ENCODE measurements around the gene SNRPD3. TPM values are rescaled to one million over a fixed set of nuclear protein-coding genes. Genes with fewer than 3 reads are reported as not detected.
A peak's percentile ranks its signal among the peaks of the same experiment; 100 is the strongest.
"Not testable (repeated sequence)": the region's sequence is repeated elsewhere in the genome, so short reads cannot be mapped to it uniquely, and the experiment has no call there.

SNRPD3 gene
- total and polyA plus RNA-seq, 8 donors: 75.6 to 153 (median 115) TPM

GRCh38 chr22:24591286-24591830, 35.6 kb downstream of the SNRPD3 start:
- TF ChIP-seq POLR2A (IDR thresholded peaks at IDR 0.05) (no peak), EP300 (IDR thresholded peaks at IDR 0.05) (no peak), POLR2AphosphoS5 (IDR thresholded peaks at IDR 0.05) (no peak)
- H3K9me3 ChIP-seq: no peaks in the 10 kb centered on the region
- peaks cover 0 to 35% (median 31%) of the 10 kb centered on the region in 4 donors for H3K36me3 ChIP-seq
- intact Hi-C loops (cut with DNase I; ENCODE audit: low total_unique reads): no loop called here
- WGBS, 5 donors: 78 to 94% (median 91%) methylated on average over 5 to 6 of the region's 6 CpGs
- DNase-seq: no peak
- H3K4me1 ChIP-seq: peaks cover 17 to 62% (median 55%) of the 10 kb centered on the region in 4 donors
- no peaks in the 10 kb centered on the region for H3K27me3 ChIP-seq
- peak overlapping the region in 2 of 5 donors; percentile 87 to 89 for H3K27ac ChIP-seq
- no peak overlapping the region for H3K4me3 ChIP-seq

- no peaks in the 10 kb centered on the region for H3K27me3 ChIP-seq
- H3K27ac ChIP-seq: peak overlapping the region; percentile 52 to 89 (median 84)
- 6 to 8% (median 7%) methylated on average over 26 to 33 of the region's 33 CpGs for WGBS, 5 donors
- intact Hi-C loops (cut with DNase I; ENCODE audit: low total_unique reads): no loop called here
- H3K4me3 ChIP-seq: peak overlapping the region; percentile 68 to 90 (median 76)
- peaks cover 0 to 26% (median 24%) of the 10 kb centered on the region in 4 donors for H3K36me3 ChIP-seq
- no peak for DNase-seq
- no peak for TF ChIP-seq CTCF (IDR thresholded peaks at IDR 0.05)
- TF ChIP-seq POLR2A (IDR thresholded peaks at IDR 0.05): no peak
- TF ChIP-seq POLR2AphosphoS5 (IDR thresholded peaks at IDR 0.05): no peak
- TF ChIP-seq EP300 (IDR thresholded peaks at IDR 0.05): no peak
- H3K4me1 ChIP-seq: peaks cover 17 to 62% (median 55%) of the 10 kb centered on the region in 4 donors
- no peaks in the 10 kb centered on the region for H3K9me3 ChIP-seq
Measured at GRCh38 chr22:24592058-24592850, 36.5 kb downstream of the SNRPD3 start.

- Histone ChIP-seq H3K27ac (peak within 1 kb of the TSS; percentile 52 to 89 (median 84)), H3K4me1 (peaks cover 17 to 61% (median 54%) of the 10 kb centered on the region in 4 donors), H3K27me3 (no peaks in the 10 kb centered on the region), H3K9me3 (no peaks in the 10 kb centered on the region), H3K4me3 (peak within 1 kb of the TSS; percentile 68 to 90 (median 76)), H3K36me3 (peaks cover 0 to 19% (median 17%) of the 10 kb centered on the region in 4 donors)
- WGBS, 5 donors: 3 to 5% (median 4%) methylated on average over 29 to 72 of the region's 72 CpGs
- intact Hi-C loops (cut with DNase I; ENCODE audit: low total_unique reads): no loop called here
- TF ChIP-seq EP300 (IDR thresholded peaks at IDR 0.05) (no peak), POLR2A (IDR thresholded peaks at IDR 0.05) (peak in 1 of 4 donors; percentile 26), POLR2AphosphoS5 (IDR thresholded peaks at IDR 0.05) (peak; percentile 65 to 77 (median 75)), CTCF (IDR thresholded peaks at IDR 0.05) (peak in 1 of 7 experiments; percentile 11)
- peak; percentile 93 to 95 for DNase-seq
Measured at GRCh38 chr22:24592851-24593558, 37.2 kb downstream of the SNRPD3 start, which contains the start of gene LRRC75B. Gene LRRC75B, minus strand, starts transcription at chr22:24593073. Its CDS starts 34 bp downstream, at chr22:24593039.

- H3K27me3 ChIP-seq; DNase-seq; intact Hi-C loops (cut with DNase I; ENCODE audit: low total_unique reads); H3K9me3 ChIP-seq: not testable (repeated sequence)
- Histone ChIP-seq H3K4me3 (peak overlapping the region; percentile 68 to 90 (median 76)), H3K4me1 (peaks cover 17 to 56% (median 50%) of the 10 kb centered on the region in 4 donors), H3K27ac (peak overlapping the region; percentile 52 to 89 (median 84)), H3K36me3 (peaks cover 0 to 14% (median 12%) of the 10 kb centered on the region in 4 donors)
- WGBS, 5 donors: 55 to 81% (median 67%) methylated on average over 10 of the region's 10 CpGs
Measured at GRCh38 chr22:24593559-24593835, 37.7 kb downstream of the SNRPD3 start.

Data from stomach (tissue), 9 donors.